SU-DHL-6 (cell line): ENCODE data around the gene CHTOP.

Source experiments
- EZH2phosphoT487 ChIP-seq: fragments of 200-600 bp; sonication (generic), shearing (Covaris generic); conservative IDR thresholded peaks from 2 replicates; pipeline ENCODE4 v1.6.1; 2018; ENCODE audit warnings: mild to moderate bottlenecking, antibody characterized with exemption, low read length, moderate library complexity, mixed read lengths
- TF ChIP-seq, protein P1 (sequence below): fragments of 200-600 bp; sonication (generic); IDR thresholded peaks from one replicate; pipeline ENCODE4 v1.5.1; 2017; ENCODE audit warnings: antibody characterized with exemption, mild to moderate bottlenecking, low read length, moderate library complexity; ENCODE audit not compliant: insufficient read depth, poor library complexity, severe bottlenecking

DNA sequence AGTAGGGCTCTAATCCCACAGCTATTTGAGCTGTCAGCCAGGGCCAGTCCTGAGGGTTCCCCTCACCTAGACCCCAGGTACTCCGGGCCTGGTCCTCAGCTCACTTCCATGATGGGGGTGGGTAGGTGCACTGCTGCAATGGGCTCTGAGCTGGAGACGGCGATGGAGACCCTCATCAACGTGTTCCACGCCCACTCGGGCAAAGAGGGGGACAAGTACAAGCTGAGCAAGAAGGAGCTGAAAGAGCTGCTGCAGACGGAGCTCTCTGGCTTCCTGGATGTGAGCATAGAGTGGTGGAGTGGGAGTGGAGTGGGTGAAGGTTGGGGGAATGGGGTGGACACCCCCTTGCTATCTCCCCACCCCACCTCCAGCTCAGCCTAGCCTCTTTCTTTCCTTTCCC, 3.5 kb upstream of the CHTOP start:
- TF ChIP-seq, protein P1, sequence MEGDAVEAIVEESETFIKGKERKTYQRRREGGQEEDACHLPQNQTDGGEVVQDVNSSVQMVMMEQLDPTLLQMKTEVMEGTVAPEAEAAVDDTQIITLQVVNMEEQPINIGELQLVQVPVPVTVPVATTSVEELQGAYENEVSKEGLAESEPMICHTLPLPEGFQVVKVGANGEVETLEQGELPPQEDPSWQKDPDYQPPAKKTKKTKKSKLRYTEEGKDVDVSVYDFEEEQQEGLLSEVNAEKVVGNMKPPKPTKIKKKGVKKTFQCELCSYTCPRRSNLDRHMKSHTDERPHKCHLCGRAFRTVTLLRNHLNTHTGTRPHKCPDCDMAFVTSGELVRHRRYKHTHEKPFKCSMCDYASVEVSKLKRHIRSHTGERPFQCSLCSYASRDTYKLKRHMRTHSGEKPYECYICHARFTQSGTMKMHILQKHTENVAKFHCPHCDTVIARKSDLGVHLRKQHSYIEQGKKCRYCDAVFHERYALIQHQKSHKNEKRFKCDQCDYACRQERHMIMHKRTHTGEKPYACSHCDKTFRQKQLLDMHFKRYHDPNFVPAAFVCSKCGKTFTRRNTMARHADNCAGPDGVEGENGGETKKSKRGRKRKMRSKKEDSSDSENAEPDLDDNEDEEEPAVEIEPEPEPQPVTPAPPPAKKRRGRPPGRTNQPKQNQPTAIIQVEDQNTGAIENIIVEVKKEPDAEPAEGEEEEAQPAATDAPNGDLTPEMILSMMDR = no peak
- no peak for TF ChIP-seq EZH2phosphoT487
